A549 (cell line): Measurements from ENCODE around the gene RHOD. TPM values are rescaled to one million over a fixed set of nuclear protein-coding genes. Genes with fewer than 3 reads are reported as not detected.

ENCODE experiments used
- ATAC-seq, 2 experiments: fragments of 200-7000 bp in 1 of 2; fragments of >200 bp in 1 of 2; cut with Nextera tagmentation in 1 of 2; cut with Tn5 transposase in 1 of 2; 3 replicates each; pipeline versions ENCODE4 v1.8.0 to v1.9.1; 2018 to 2020; ENCODE audit warnings: mild to moderate bottlenecking in 1 of 2, moderate library complexity in 1 of 2
- CTCF ChIA-PET: fragments of 300-600 bp; sonication (Branson Sonifier 250); formaldehyde crosslinking; extraction: SDS; loops from one replicate; lab custom pipeline; 2021; ENCODE audit warnings: antibody characterized with exemption, inconsistent platforms; lab: Yijun Ruan, JAX
- POLR2A ChIA-PET: fragments of 350-600 bp; formaldehyde crosslinking; extraction: SDS; loops from one replicate; lab custom pipeline; 2021; ENCODE audit warnings: antibody characterized with exemption, inconsistent platforms; lab: Yijun Ruan, JAX
- DNase-seq, 2 experiments: peaks; one replicate each; pipeline versions ENCODE4 v3.0.0 to v3.0.0-alpha.2; 2011 to 2016; ENCODE audit warnings: low read depth in 1 of 2, low spot score in 1 of 2
- FAIRE-seq: peaks from 2 replicates; lab custom pipeline; 2011; peaks lifted over from hg19 to GRCh38; lab: Jason Lieb, UNC
- H3K27ac ChIP-seq, 2 experiments: fragments of >200 bp; sonication (Bioruptor Twin); formaldehyde crosslinking; 3 replicates each; pipeline ENCODE4 v1.5.1; 2016 to 2017
- H3K4me1 ChIP-seq: fragments of >200 bp; sonication (Bioruptor Twin); formaldehyde crosslinking; 3 replicates; pipeline ENCODE4 v1.6.1; 2016
- H3K4me2 ChIP-seq: fragments of >200 bp; sonication (Bioruptor Twin); formaldehyde crosslinking; 3 replicates; pipeline ENCODE4 v1.6.1; 2016
- H3K4me3 ChIP-seq: fragments of >200 bp; sonication (Bioruptor Twin); formaldehyde crosslinking; 3 replicates; pipeline ENCODE4 v1.5.1; 2016
- H3K9me3 ChIP-seq: fragments of >200 bp; sonication (Bioruptor Twin); formaldehyde crosslinking; 3 replicates; pipeline ENCODE4 v1.6.1; 2016
- BCL3 ChIP-seq: fragments of >200 bp; sonication (Bioruptor Twin); formaldehyde crosslinking; IDR thresholded peaks from 3 replicates; pipeline ENCODE4 v1.6.1; 2016
- CHD4 ChIP-seq: fragments of 200-600 bp; sonication (generic); IDR thresholded peaks from 2 replicates; pipeline ENCODE4 v1.6.1; 2016; ENCODE audit warnings: antibody characterized with exemption, mild to moderate bottlenecking, borderline replicate concordance
- CTCF ChIP-seq: fragments of >200 bp; sonication (Bioruptor Twin); formaldehyde crosslinking; IDR thresholded peaks from 3 replicates; pipeline ENCODE4 v1.5.1; 2016
- E2F6 ChIP-seq: IDR thresholded peaks from 2 replicates; pipeline ENCODE4 v1.6.1; 2012; ENCODE audit warnings: low read depth, borderline replicate concordance
- EP300 ChIP-seq, 2 experiments: fragments of >200 bp; sonication (Bioruptor Twin); formaldehyde crosslinking; IDR thresholded peaks; 2 replicates in 1 of 2; 3 replicates in 1 of 2; pipeline ENCODE4 v1.6.1; 2016 to 2017
- FOSL2 ChIP-seq, 2 experiments: fragments of 450-650 bp in 1 of 2; fragments of >200 bp in 1 of 2; sonication (Bioruptor Twin) in 1 of 2; formaldehyde crosslinking; IDR thresholded peaks; 2 replicates each; pipeline versions ENCODE4 v1.5.0 to v1.6.1; 2016 to 2020; ENCODE audit warnings: mild to moderate bottlenecking in 1 of 2, moderate library complexity in 1 of 2
- FOXS1 ChIP-seq: fragments of 250-450 bp; sonication (Bioruptor Pico); IDR thresholded peaks from 2 replicates; pipeline ENCODE4 v1.5.0; 2020; ENCODE audit warnings: mild to moderate bottlenecking, moderate library complexity
- HDAC2 ChIP-seq: fragments of 200-600 bp; sonication (generic); IDR thresholded peaks from 2 replicates; pipeline ENCODE4 v1.6.1; 2016
- HMGXB4 ChIP-seq: fragments of 250-450 bp; sonication (Bioruptor Pico); IDR thresholded peaks from 2 replicates; pipeline ENCODE4 v1.5.0; 2021; ENCODE audit warnings: mild to moderate bottlenecking, moderate library complexity, borderline replicate concordance
- HOXB5 ChIP-seq: fragments of 250-450 bp; sonication (Bioruptor Pico); IDR thresholded peaks from 2 replicates; pipeline ENCODE4 v1.5.0; 2020; ENCODE audit warnings: mild to moderate bottlenecking, moderate library complexity
- JUNB ChIP-seq: fragments of >200 bp; sonication (Bioruptor Twin); formaldehyde crosslinking; IDR thresholded peaks from 2 replicates; pipeline ENCODE4 v1.6.1; 2016
- KDM1A ChIP-seq: fragments of 200-600 bp; sonication (generic); IDR thresholded peaks from 2 replicates; pipeline ENCODE4 v1.6.1; 2016; ENCODE audit warnings: low read depth, mild to moderate bottlenecking
- MAX ChIP-seq: IDR thresholded peaks from 2 replicates; pipeline ENCODE4 v1.6.1; 2012
- NPAS2 ChIP-seq: fragments of 250-450 bp; sonication (Bioruptor Pico); IDR thresholded peaks from 2 replicates; pipeline ENCODE4 v1.8.0; 2022; ENCODE audit warnings: mild to moderate bottlenecking, moderate library complexity, borderline replicate concordance
- PBX3 ChIP-seq: IDR thresholded peaks from 2 replicates; pipeline ENCODE4 v1.6.1; 2012
- RAD21 ChIP-seq, 2 experiments: fragments of >200 bp in 1 of 2; sonication (Bioruptor Twin) in 1 of 2; formaldehyde crosslinking in 1 of 2; IDR thresholded peaks in 1 of 2; conservative IDR thresholded peaks in 1 of 2; 2 replicates in 1 of 2; 3 replicates in 1 of 2; pipeline ENCODE4 v1.6.1; 2012 to 2018; ENCODE audit warnings: inconsistent platforms in 1 of 2
- RCOR1 ChIP-seq: fragments of 150-350 bp; IDR thresholded peaks from 2 replicates; pipeline ENCODE4 v1.6.1; 2014; ENCODE audit warnings: antibody characterized with exemption, low read length, low read depth
- RFX5 ChIP-seq: fragments of 450-650 bp; IDR thresholded peaks from 2 replicates; pipeline ENCODE4 v1.7.1; 2014; ENCODE audit warnings: antibody characterized with exemption, mild to moderate bottlenecking, moderate library complexity
- TFCP2L1 ChIP-seq: fragments of 250-450 bp; sonication (Bioruptor Pico); IDR thresholded peaks from 2 replicates; pipeline ENCODE4 v1.5.0; 2021; ENCODE audit warnings: mild to moderate bottlenecking
- ZSCAN20 ChIP-seq: fragments of 250-450 bp; sonication (Bioruptor Pico); IDR thresholded peaks from 2 replicates; pipeline ENCODE4 v1.8.0; 2022; ENCODE audit warnings: mild to moderate bottlenecking, moderate library complexity
- WGBS: methylation state at CpG from one replicate; pipeline ENCODE4 v1.1.6; 2017; ENCODE audit errors: missing lambda C conversion rate; 5-methylcytosine and 5-hydroxymethylcytosine counted together
- polyA plus RNA-seq, 4 experiments: library from polyadenylated mRNA; depleted of rRNA in 3 of 4; stranded (reverse); fragments of >200 nt; fragmentation: RNase III in 1 of 4; extraction: RNeasy Plus Mini Kit Qiagen cat#74134 plus additional on column Dnase treatment in 1 of 4; gene quantifications; 2 replicates in 3 of 4; 3 replicates in 1 of 4; pipeline ENCODE4 v1.2.3, GENCODE V29; 2011 to 2017

Gene RHOD
- polyA plus RNA-seq, 2 of the 4 experiments (the other 2 are of a cell fraction): 13.6 to 33.2 TPM

- DNase-seq: peak; percentile 77 to 79
- peak overlapping the region; percentile 36 for H3K4me2 ChIP-seq
Observed at GRCh38 chr11:67045314-67045713, 11.3 kb upstream of the RHOD start.

GRCh38 chr11:67048515-67049130 is 8.0 kb upstream of the RHOD start:
- CTCF ChIA-PET: interaction anchor here (0.7 to 1.1 kb wide), 2 partner anchors 22 to 121 kb away, joined by 3 read pairs; no protein-coding TSS in a partner anchor
- FAIRE-seq (no peak), ATAC-seq (no peak), DNase-seq (no peak)
- Histone ChIP-seq H3K4me3 (no peak overlapping the region), H3K9me3 (no peaks in the 10 kb centered on the region), H3K4me2 (no peak overlapping the region), H3K27ac (peak overlapping the region in 1 of 2 experiments; percentile 46; a peak in 1 of 6 replicates), H3K4me1 (peaks cover 19% of the 10 kb centered on the region)
- WGBS: 94% methylated on average over 20 of the region's 22 CpGs
- POLR2A ChIA-PET: no interaction called here
- no peak for TF ChIP-seq JUNB
- no peak for TF ChIP-seq RAD21 (conservative IDR thresholded peaks at IDR 0.05 in 1 of 2, IDR thresholded peaks at IDR 0.05 in 1 of 2)
- TF ChIP-seq BCL3: no peak
- TF ChIP-seq TFCP2L1 (CRISPR knock-in tag): no peak
- no peak for TF ChIP-seq FOXS1 (CRISPR knock-in tag)
- TF ChIP-seq HOXB5 (CRISPR knock-in tag): no peak
- TF ChIP-seq E2F6: no peak
- TF ChIP-seq FOSL2 (IDR thresholded peaks at IDR 0.05): no peak
- no peak for TF ChIP-seq FOSL2 (CRISPR knock-in tag; IDR thresholded peaks at IDR 0.05)
- TF ChIP-seq HMGXB4: no peak
- no peak for TF ChIP-seq NPAS2 (CRISPR knock-in tag)
- no peak for TF ChIP-seq CTCF
- TF ChIP-seq EP300 (IDR thresholded peaks at IDR 0.05): no peak
- TF ChIP-seq RCOR1: no peak
- no peak for TF ChIP-seq CHD4
- TF ChIP-seq ZSCAN20 (CRISPR knock-in tag): no peak

More at GRCh38 chr11:67045314-67045713, 11.3 kb upstream of the RHOD start:
- Histone ChIP-seq H3K27ac (peak overlapping the region; percentile 38 to 71; a peak in 4 of 6 replicates), H3K9me3 (no peaks in the 10 kb centered on the region), H3K4me1 (peaks cover 12% of the 10 kb centered on the region)
- POLR2A ChIA-PET: no interaction called here
- TF ChIP-seq PBX3 (no peak), KDM1A (peak; percentile 75; the same call in 1 of the 2 replicates), MAX (peak; percentile 15; the same call in 1 of the 2 replicates), HDAC2 (no peak), RAD21 (conservative IDR thresholded peaks at IDR 0.05 in 1 of 2, IDR thresholded peaks at IDR 0.05 in 1 of 2) (peak in 1 of 2 experiments; percentile 40; a peak in 3 of 5 replicates), FOSL2 (IDR thresholded peaks at IDR 0.05) (0 out of 2 replicates have a peak, but pooled peaks have one; percentile 38), FOSL2 (CRISPR knock-in tag; IDR thresholded peaks at IDR 0.05) (peak; percentile 85), CTCF (0 out of 3 replicates have a peak, but pooled peaks have one; percentile 12), RFX5 (no peak)
- TF ChIP-seq, all 56 proteins: peak for 5
- 12% methylated on average over 12 of the region's 14 CpGs for WGBS
- H3K4me3 ChIP-seq: no peak overlapping the region
- FAIRE-seq (no peak), ATAC-seq (peak; percentile 85 to 87)
- CTCF ChIA-PET: interaction anchor here (1.2 to 3.0 kb wide), 4 partner anchors 9 to 158 kb away, joined by 4 to 16 read pairs (median 5); no protein-coding TSS in a partner anchor
